Osteocyte (in vitro differentiated cells): ENCODE data around the gene TFF1. TPM values are rescaled to one million over a fixed set of nuclear protein-coding genes. Genes with fewer than 3 reads are reported as not detected.
"Not testable (repeated sequence)": the region's sequence is repeated elsewhere in the genome, so short reads cannot be mapped to it uniquely, and the experiment has no call there.

Experiments used
- DNase-seq: peaks from one replicate; pipeline ENCODE4 v3.0.0; 2021; ENCODE audit warnings: mixed read lengths; ENCODE audit not compliant: unreplicated experiment; ENCODE audit errors: extremely low spot score
- H3K27ac Mint-ChIP-seq: one replicate; pipeline ENCODE4 v1.8.0; 2021; ENCODE audit warnings: mild to moderate bottlenecking, mixed read lengths; ENCODE audit not compliant: unreplicated experiment
- H3K27me3 Mint-ChIP-seq: one replicate; pipeline ENCODE4 v1.8.0; 2021; ENCODE audit warnings: mixed read lengths; ENCODE audit not compliant: unreplicated experiment
- H3K36me3 Mint-ChIP-seq: one replicate; pipeline ENCODE4 v1.8.0; 2021; ENCODE audit warnings: mixed read lengths; ENCODE audit not compliant: unreplicated experiment
- H3K4me1 Mint-ChIP-seq: one replicate; pipeline ENCODE4 v1.8.0; 2021; ENCODE audit warnings: mixed read lengths; ENCODE audit not compliant: unreplicated experiment
- H3K4me3 Mint-ChIP-seq: one replicate; pipeline ENCODE4 v1.8.0; 2021; ENCODE audit warnings: mild to moderate bottlenecking, moderate library complexity, mixed read lengths; ENCODE audit not compliant: unreplicated experiment
- H3K9me3 Mint-ChIP-seq: one replicate; pipeline ENCODE4 v1.8.0; 2021; ENCODE audit warnings: mixed read lengths; ENCODE audit not compliant: unreplicated experiment
- CTCF ChIP-seq: fragments of 200-600 bp; sonication (generic); IDR thresholded peaks from 2 replicates; pipeline ENCODE4 v1.5.0; 2021; ENCODE audit warnings: antibody characterized with exemption, mild to moderate bottlenecking, moderate library complexity
- total RNA-seq: library from RNA; stranded (reverse); gene quantifications from 2 replicates; pipeline ENCODE4 v1.2.1, GENCODE V29; 2021

The TFF1 gene
- total RNA-seq, 1 donor from 2014 or later = not detected

DNA sequence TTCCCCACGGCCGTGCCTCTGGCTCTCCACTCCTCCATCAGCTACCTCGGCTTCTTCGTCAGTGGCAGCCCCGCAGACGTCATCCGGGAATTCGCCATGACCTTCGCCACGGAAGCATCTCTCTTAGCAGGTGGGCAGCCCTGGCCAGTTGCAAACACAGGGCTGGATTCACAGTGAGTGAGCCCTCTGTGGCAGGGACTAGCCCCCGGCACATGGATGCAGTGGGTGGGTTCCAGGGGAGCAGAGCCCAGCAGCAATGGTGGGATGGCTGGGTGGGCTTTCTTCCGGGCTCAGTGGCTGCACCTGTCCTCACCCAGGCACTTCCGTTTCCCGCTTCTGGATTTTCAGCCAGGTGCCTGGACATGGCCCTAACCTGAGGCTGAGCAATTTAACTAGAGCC is 46.8 kb upstream of the TFF1 start:
- Mint-ChIP-seq H3K9me3 (no peaks in the 10 kb centered on the region), H3K36me3 (no peaks in the 10 kb centered on the region), H3K27me3 (peaks cover 19% of the 10 kb centered on the region), H3K4me3 (no peak overlapping the region), H3K27ac (no peak overlapping the region), H3K4me1 (peaks cover 5% of the 10 kb centered on the region)
- TF ChIP-seq CTCF = no peak
- no peak for DNase-seq

- H3K36me3 Mint-ChIP-seq = no peaks in the 10 kb centered on the region
- no peak for TF ChIP-seq CTCF
- no peak for DNase-seq
- no peak overlapping the region for H3K4me3 Mint-ChIP-seq
- no peak overlapping the region for H3K27ac Mint-ChIP-seq
- H3K9me3 Mint-ChIP-seq = no peaks in the 10 kb centered on the region
- H3K27me3 Mint-ChIP-seq = peaks cover 23% of the 10 kb centered on the region
- H3K4me1 Mint-ChIP-seq = peaks cover 5% of the 10 kb centered on the region
Observed at GRCh38 chr21:42412636-42412933, 46.2 kb upstream of the TFF1 start.

DNA sequence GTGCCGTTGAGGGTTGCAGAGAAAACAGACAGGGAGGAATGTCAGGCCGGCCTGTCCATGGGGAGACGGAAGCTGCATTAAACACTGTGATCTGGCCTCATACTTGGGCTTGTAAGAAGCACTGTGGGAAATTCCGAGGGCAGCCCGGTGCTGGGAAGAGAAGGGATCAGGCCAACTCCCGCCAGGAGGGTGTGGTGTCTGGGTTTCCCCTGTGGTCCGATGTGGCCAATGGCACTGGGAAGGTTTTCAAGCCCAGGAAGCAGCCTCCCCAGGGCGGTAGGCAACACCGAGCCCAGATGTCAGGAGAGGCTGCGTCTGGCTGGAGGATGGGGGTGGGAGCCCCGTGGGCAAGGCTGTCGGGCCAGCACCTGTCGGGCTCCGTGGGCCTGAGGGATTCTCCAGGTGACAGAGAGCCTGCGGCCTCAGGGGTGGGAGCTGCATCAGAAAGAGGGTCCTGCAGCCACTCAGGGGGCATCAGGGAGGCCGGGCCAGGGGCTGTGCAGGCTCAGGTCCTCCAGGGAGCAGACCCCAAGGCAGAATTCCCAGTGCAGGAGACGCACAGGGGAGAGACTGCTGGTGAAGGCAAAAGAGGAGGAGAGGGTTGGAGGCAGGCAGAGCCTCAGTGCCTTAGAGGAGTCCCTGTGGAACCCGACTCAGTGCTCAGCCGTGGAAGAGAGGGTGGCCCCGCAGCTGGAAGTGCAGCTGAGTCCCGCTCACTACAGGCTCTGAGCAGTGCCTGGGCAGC is 45.7 kb upstream of the TFF1 start:
- Mint-ChIP-seq H3K4me1 (peaks cover 5% of the 10 kb centered on the region), H3K4me3 (no peak overlapping the region), H3K9me3 (no peaks in the 10 kb centered on the region), H3K27ac (no peak overlapping the region), H3K36me3 (no peaks in the 10 kb centered on the region), H3K27me3 (peaks cover 22% of the 10 kb centered on the region)
- no peak for TF ChIP-seq CTCF
- no peak for DNase-seq

DNA sequence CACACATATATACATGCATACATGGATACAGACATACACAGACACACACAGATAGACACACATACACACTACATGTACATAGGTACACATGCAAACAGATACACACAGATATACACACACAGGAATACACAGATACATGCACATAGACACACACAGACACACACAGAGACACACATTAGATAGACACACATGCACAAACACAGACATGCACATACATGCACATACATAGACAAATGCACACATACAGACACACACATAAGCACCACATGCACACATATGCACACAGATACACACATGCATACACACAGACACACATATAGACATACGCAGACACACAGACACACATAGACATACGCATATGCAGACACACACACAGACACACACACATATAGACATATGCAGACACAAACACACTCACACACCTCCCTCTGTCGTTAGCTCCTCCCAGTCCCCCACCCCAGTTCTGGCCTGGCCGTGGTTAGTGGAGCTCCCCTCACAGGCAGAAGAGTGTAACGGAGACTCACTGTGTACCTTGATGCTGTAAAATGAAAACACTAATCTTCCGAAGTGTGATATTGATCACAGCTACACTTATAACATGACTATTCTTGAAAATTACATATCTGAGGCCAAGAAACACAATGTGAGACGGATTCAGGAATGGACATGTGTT is 45.0 kb upstream of the TFF1 start:
- no peaks in the 10 kb centered on the region for H3K9me3 Mint-ChIP-seq
- peaks cover 5% of the 10 kb centered on the region for H3K4me1 Mint-ChIP-seq
- no peak overlapping the region for H3K4me3 Mint-ChIP-seq
- H3K36me3 Mint-ChIP-seq = no peaks in the 10 kb centered on the region
- peak; percentile 19 for TF ChIP-seq CTCF
- no peak for DNase-seq
- H3K27ac Mint-ChIP-seq = no peak overlapping the region
- peaks cover 25% of the 10 kb centered on the region for H3K27me3 Mint-ChIP-seq

DNA sequence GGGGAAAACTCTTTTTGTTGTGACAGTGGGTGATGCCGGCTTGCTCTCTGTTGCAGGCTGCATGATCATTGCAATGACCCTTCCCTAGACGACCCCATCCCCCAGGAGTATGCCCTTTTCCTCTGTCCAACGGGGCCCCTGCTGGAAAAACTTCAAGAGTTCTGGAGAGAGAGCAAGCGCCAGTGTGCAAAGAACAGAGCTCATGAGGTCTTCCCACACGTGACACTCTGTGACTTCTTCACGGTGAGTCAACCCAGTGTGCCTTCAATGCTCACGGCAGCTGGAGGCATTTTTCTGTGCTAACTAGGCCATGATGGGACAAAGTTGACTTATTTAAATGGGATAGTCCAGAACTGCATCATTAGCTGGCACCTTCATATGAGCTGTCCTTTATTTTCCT is 43.0 kb upstream of the TFF1 start:
- no peaks in the 10 kb centered on the region for H3K9me3 Mint-ChIP-seq

GRCh38 chr21:42408718-42409117 is 42.4 kb upstream of the TFF1 start:
- H3K27me3 Mint-ChIP-seq = peaks cover 27% of the 10 kb centered on the region
- H3K4me3 Mint-ChIP-seq, DNase-seq, H3K36me3 Mint-ChIP-seq, H3K9me3 Mint-ChIP-seq, H3K4me1 Mint-ChIP-seq, H3K27ac Mint-ChIP-seq: not testable (repeated sequence)

More for the DNA sequence above, 43.0 kb upstream of the TFF1 start:
- H3K36me3 Mint-ChIP-seq = no peaks in the 10 kb centered on the region
- TF ChIP-seq CTCF = no peak
- no peak for DNase-seq
- H3K27me3 Mint-ChIP-seq = peaks cover 27% of the 10 kb centered on the region
- no peak overlapping the region for H3K27ac Mint-ChIP-seq
- H3K4me3 Mint-ChIP-seq = no peak overlapping the region
- no peaks in the 10 kb centered on the region for H3K4me1 Mint-ChIP-seq
